CD4-positive, alpha-beta T cell (primary cell): ENCODE measurements around the gene TDRD7. TPM values are rescaled to one million over a fixed set of nuclear protein-coding genes. Genes with fewer than 3 reads are reported as not detected.
A peak's percentile ranks its signal among the peaks of the same experiment; 100 is the strongest.

Source experiments
- ATAC-seq: fragments of 200-7000 bp; cut with Tn5 transposase; one replicate; pipeline ENCODE4 v1.10.0; 2022; ENCODE audit warnings: mild to moderate bottlenecking; ENCODE audit not compliant: poor library complexity
- CTCF ChIA-PET: fragments of 350-600 bp; sonication (Branson Sonifier 250); formaldehyde crosslinking; loops from one replicate; lab custom pipeline; 2021; ENCODE audit warnings: antibody characterized with exemption, inconsistent platforms; lab: Charles Lee
- POLR2A ChIA-PET: fragments of 350-600 bp; sonication (Branson Sonifier 250); formaldehyde crosslinking; loops from one replicate; lab custom pipeline; 2021; ENCODE audit warnings: antibody characterized with exemption, inconsistent platforms; lab: Charles Lee
- DNase-seq, 14 experiments: peaks; one replicate each; pipeline ENCODE4 v3.0.0-alpha.2; 2013 to 2020; ENCODE audit warnings: mixed read lengths in 2 of 14
- H3K27ac ChIP-seq, 2 donors: one replicate each; pipeline versions ENCODE4 v1.5.1 to v1.7.0; 2013; ENCODE audit warnings: low read length in 2 of 2, low read depth in 1 of 2, mild to moderate bottlenecking in 1 of 2
- H3K27me3 ChIP-seq, 2 experiments: 1 replicate in 1 of 2; 2 replicates in 1 of 2; pipeline versions ENCODE4 v1.6.1 to v1.7.0; 2013; ENCODE audit warnings: low read length in 2 of 2, control low read depth in 1 of 2, mild to moderate bottlenecking in 1 of 2, moderate library complexity in 1 of 2; ENCODE audit not compliant: insufficient read depth in 2 of 2, control insufficient read depth in 1 of 2
- H3K36me3 ChIP-seq: one replicate; pipeline ENCODE4 v1.6.1; 2013; ENCODE audit warnings: low read length, control low read depth; ENCODE audit not compliant: insufficient read depth
- H3K4me1 ChIP-seq: one replicate; pipeline ENCODE4 v1.6.1; 2013; ENCODE audit warnings: low read length, control low read depth; ENCODE audit not compliant: insufficient read depth
- H3K4me3 ChIP-seq: one replicate; pipeline ENCODE4 v1.5.1; 2013; ENCODE audit warnings: mild to moderate bottlenecking, low read length, moderate library complexity
- H3K9me3 ChIP-seq, 2 experiments: 1 replicate in 1 of 2; 2 replicates in 1 of 2; pipeline versions ENCODE4 v1.6.1 to v1.7.0; 2013; ENCODE audit warnings: low read length in 2 of 2, mild to moderate bottlenecking in 2 of 2, control low read depth in 1 of 2, moderate library complexity in 1 of 2; ENCODE audit not compliant: control insufficient read depth in 1 of 2, insufficient read depth in 1 of 2
- H3K27ac Mint-ChIP-seq: one replicate; pipeline ENCODE4 v1.8.0; 2020; ENCODE audit warnings: mixed read lengths
- H3K27me3 Mint-ChIP-seq: one replicate; pipeline ENCODE4 v1.8.0; 2021; ENCODE audit warnings: mixed read lengths
- H3K36me3 Mint-ChIP-seq: one replicate; pipeline ENCODE4 v1.8.0; 2021; ENCODE audit warnings: low read depth, mixed read lengths
- H3K4me1 Mint-ChIP-seq: one replicate; pipeline ENCODE4 v1.8.0; 2021; ENCODE audit warnings: low read depth, mixed read lengths
- H3K4me3 Mint-ChIP-seq: one replicate; pipeline ENCODE4 v1.8.0; 2020; ENCODE audit warnings: mild to moderate bottlenecking, mixed read lengths
- H3K9me3 Mint-ChIP-seq: one replicate; pipeline ENCODE4 v1.8.0; 2020; ENCODE audit warnings: mixed read lengths
- CTCF ChIP-seq: fragments of 200-600 bp; IDR thresholded peaks from one replicate; pipeline ENCODE4 v1.8.0; 2022; ENCODE audit warnings: antibody characterized with exemption, mild to moderate bottlenecking
- intact Hi-C, 2 experiments: fragments of 100-400 bp; cut with DNase I in 1 of 2; cut with micrococcal nuclease in 1 of 2; formaldehyde crosslinking; loops; one replicate each; pipeline versions ENCODE4 v1.15.1 to v1.9.0; 2023 to 2025; cut with DNase I, micrococcal nuclease
- total RNA-seq, 174 experiments: library from RNA in 2 of 174; stranded (reverse) in 2 of 174; gene quantifications; one replicate each; pipeline ENCODE4 v1.2.3 and lab custom pipeline; 2021 to 2026

Gene TDRD7
- total RNA-seq, 2 experiments from 2014 or later = 3.3 to 3.6 TPM

- Mint-ChIP-seq H3K4me3 (no peak overlapping the region), H3K9me3 (peaks cover 6% of the 10 kb centered on the region), H3K27me3 (no peaks in the 10 kb centered on the region), H3K36me3 (peaks cover 58% of the 10 kb centered on the region), H3K4me1 (no peaks in the 10 kb centered on the region), H3K27ac (no peak overlapping the region)
- no peak for ATAC-seq
- Histone ChIP-seq H3K27ac (no peak overlapping the region), H3K36me3 (no peaks in the 10 kb centered on the region), H3K4me1 (peaks cover 4% of the 10 kb centered on the region), H3K9me3 (peaks cover 4 to 7% of the 10 kb centered on the region in 2 experiments), H3K27me3 (no peaks in the 10 kb centered on the region), H3K4me3 (no peak overlapping the region)
- no peak for TF ChIP-seq CTCF
- peak in 1 of 14 experiments; percentile 8 for DNase-seq
- CTCF ChIA-PET = no interaction called here
- intact Hi-C loops = no loop called here
- POLR2A ChIA-PET = no interaction called here
Measured at GRCh38 chr9:97366889-97367288, 45.0 kb upstream of the TDRD7 start.

GRCh38 chr9:97367729-97368128 is 44.2 kb upstream of the TDRD7 start:
- Mint-ChIP-seq H3K27ac (no peak overlapping the region), H3K27me3 (no peaks in the 10 kb centered on the region), H3K4me1 (no peaks in the 10 kb centered on the region), H3K36me3 (peaks cover 64% of the 10 kb centered on the region), H3K9me3 (peaks cover 6% of the 10 kb centered on the region), H3K4me3 (no peak overlapping the region)
- no peak for TF ChIP-seq CTCF
- Histone ChIP-seq H3K27me3 (no peaks in the 10 kb centered on the region), H3K4me1 (peaks cover 4% of the 10 kb centered on the region), H3K9me3 (peaks cover 4 to 7% of the 10 kb centered on the region in 2 experiments), H3K36me3 (no peaks in the 10 kb centered on the region), H3K27ac (no peak overlapping the region), H3K4me3 (no peak overlapping the region)
- POLR2A ChIA-PET = no interaction called here
- no peak for ATAC-seq
- CTCF ChIA-PET = no interaction called here
- DNase-seq = no peak
- intact Hi-C loops = no loop called here

GRCh38 chr9:97368964-97369363 is 42.9 kb upstream of the TDRD7 start:
- intact Hi-C loops = no loop called here
- Mint-ChIP-seq H3K9me3 (peaks cover 6% of the 10 kb centered on the region), H3K27me3 (no peaks in the 10 kb centered on the region), H3K36me3 (peaks cover 64% of the 10 kb centered on the region), H3K4me3 (no peak overlapping the region), H3K4me1 (no peaks in the 10 kb centered on the region), H3K27ac (no peak overlapping the region)
- Histone ChIP-seq H3K27me3 (no peaks in the 10 kb centered on the region), H3K4me3 (no peak overlapping the region), H3K4me1 (no peaks in the 10 kb centered on the region), H3K36me3 (no peaks in the 10 kb centered on the region), H3K9me3 (peaks cover 4 to 7% of the 10 kb centered on the region in 2 experiments), H3K27ac (no peak overlapping the region)
- ATAC-seq (no peak), DNase-seq (no peak)
- CTCF ChIA-PET = no interaction called here
- POLR2A ChIA-PET = no interaction called here
- TF ChIP-seq CTCF = no peak
